Immature natural killer cell (primary cell): ENCODE data around the gene CD200R1L. TPM values are rescaled to one million over a fixed set of nuclear protein-coding genes. Genes with fewer than 3 reads are reported as not detected.

Source experiments
- polyA plus RNA-seq, 3 donors: library from polyadenylated mRNA; unstranded; fragments of 300-500 nt; fragmentation: Illumina TruSeq; gene quantifications; one replicate each; pipeline ENCODE4 v1.2.3, GENCODE V29; 2021

Gene CD200R1L
- polyA plus RNA-seq, 3 donors from 2014 or later: not detected

Other genes starting within 250 kb of the CD200R1L start
- gene CCDC80, start 205.7 kb downstream of the CD200R1L start, polyA plus RNA-seq: under 1 TPM in 1 of 3 donors, not detected in 2; 0.20 TPM
- 1 to 10 TPM; 1.4 to 1.9 (median 1.7) TPM for gene CD200R1, start 128.2 kb upstream of the CD200R1L start, polyA plus RNA-seq
- 10 to 100 TPM; 14.5 to 34.9 (median 28.3) TPM for gene GTPBP8, start 144.1 kb upstream of the CD200R1L start, polyA plus RNA-seq